ENCODE results near the gene DSN1.
A peak's percentile ranks its signal among the peaks of the same experiment; 100 is the strongest.

The DSN1 gene

GRCh38 chr20:36758276-36758675 is 15.3 kb downstream of the DSN1 start:
- Histone ChIP-seq H3K9ac (ENCODE audit: insufficient read length, low read depth) (no peak overlapping the region), H3K36me3 (ENCODE audit: insufficient read depth, insufficient read length, low read length) (peaks cover 68% of the 10 kb centered on the region), H3K27me3 (ENCODE audit: insufficient read depth, insufficient read length) (no peaks in the 10 kb centered on the region), H3K4me3 (ENCODE audit: insufficient read length, low read depth) (no peak overlapping the region), H3K4me1 (ENCODE audit: insufficient read depth, insufficient read length) (no peaks in the 10 kb centered on the region), H3K9me3 (ENCODE audit: insufficient read depth, low read length) (no peaks in the 10 kb centered on the region)
- no peak for TF ChIP-seq YY1 (IDR thresholded peaks at IDR 0.05; ENCODE audit: insufficient read depth, insufficient read length)
- DNase-seq (ENCODE audit: low read depth, low spot score) = no peak

- no peak for TF ChIP-seq ZNF274 (IDR thresholded peaks at IDR 0.05; ENCODE audit: low read depth, low read length)
- H3K9me3 ChIP-seq (ENCODE audit: insufficient read depth, low read length) = no peaks in the 10 kb centered on the region
- no peak overlapping the region for H3K4me3 ChIP-seq (ENCODE audit: insufficient read length, low read depth)
- no peaks in the 10 kb centered on the region for H3K4me1 ChIP-seq (ENCODE audit: insufficient read depth, insufficient read length)
- peaks cover 79% of the 10 kb centered on the region for H3K36me3 ChIP-seq (ENCODE audit: insufficient read depth, insufficient read length, low read length)
- H3K9ac ChIP-seq (ENCODE audit: insufficient read length, low read depth) = no peak overlapping the region
- no peak for DNase-seq (ENCODE audit: low read depth, low spot score)
- no peaks in the 10 kb centered on the region for H3K27me3 ChIP-seq (ENCODE audit: insufficient read depth, insufficient read length)
Measured at GRCh38 chr20:36756496-36756895, 17.1 kb downstream of the DSN1 start.

GRCh38 chr20:36754656-36755222 is 18.8 kb downstream of the DSN1 start:
- DNase-seq (ENCODE audit: low read depth, low spot score) = peak; percentile 64
- H3K36me3 ChIP-seq (ENCODE audit: insufficient read depth, insufficient read length, low read length) = peaks cover 73% of the 10 kb centered on the region

GRCh38 chr20:36752582-36752981 is 21.0 kb downstream of the DSN1 start:
- no peak overlapping the region for H3K9ac ChIP-seq (ENCODE audit: insufficient read length, low read depth)
- H3K4me3 ChIP-seq (ENCODE audit: insufficient read length, low read depth) = no peak overlapping the region
- no peaks in the 10 kb centered on the region for H3K4me1 ChIP-seq (ENCODE audit: insufficient read depth, insufficient read length)
- no peaks in the 10 kb centered on the region for H3K9me3 ChIP-seq (ENCODE audit: insufficient read depth, low read length)
- no peaks in the 10 kb centered on the region for H3K27me3 ChIP-seq (ENCODE audit: insufficient read depth, insufficient read length)
- TF ChIP-seq ZNF274 (IDR thresholded peaks at IDR 0.05; ENCODE audit: low read depth, low read length) = no peak
- TF ChIP-seq SUZ12 (IDR thresholded peaks at IDR 0.05; ENCODE audit: extremely low read depth, insufficient read depth, insufficient read length) = no peak
- TF ChIP-seq YY1 (IDR thresholded peaks at IDR 0.05; ENCODE audit: insufficient read depth, insufficient read length) = no peak
- DNase-seq (ENCODE audit: low read depth, low spot score) = no peak
- peaks cover 63% of the 10 kb centered on the region for H3K36me3 ChIP-seq (ENCODE audit: insufficient read depth, insufficient read length, low read length)

More at GRCh38 chr20:36754656-36755222, 18.8 kb downstream of the DSN1 start:
- no peak overlapping the region for H3K4me3 ChIP-seq (ENCODE audit: insufficient read length, low read depth)
- TF ChIP-seq YY1 (IDR thresholded peaks at IDR 0.05; ENCODE audit: insufficient read depth, insufficient read length) = no peak
- TF ChIP-seq SUZ12 (IDR thresholded peaks at IDR 0.05; ENCODE audit: extremely low read depth, insufficient read depth, insufficient read length) = no peak
- H3K9ac ChIP-seq (ENCODE audit: insufficient read length, low read depth) = no peak overlapping the region
- no peaks in the 10 kb centered on the region for H3K4me1 ChIP-seq (ENCODE audit: insufficient read depth, insufficient read length)
- no peaks in the 10 kb centered on the region for H3K9me3 ChIP-seq (ENCODE audit: insufficient read depth, low read length)
- H3K27me3 ChIP-seq (ENCODE audit: insufficient read depth, insufficient read length) = no peaks in the 10 kb centered on the region

- Histone ChIP-seq H3K9ac (ENCODE audit: insufficient read length, low read depth) (peak within 1 kb of the TSS; percentile 87), H3K36me3 (ENCODE audit: insufficient read depth, insufficient read length, low read length) (peaks cover 8% of the 10 kb centered on the region), H3K9me3 (ENCODE audit: insufficient read depth, low read length) (no peaks in the 10 kb centered on the region), H3K27me3 (ENCODE audit: insufficient read depth, insufficient read length) (no peaks in the 10 kb centered on the region), H3K4me3 (ENCODE audit: insufficient read length, low read depth) (peak within 1 kb of the TSS; percentile 74), H3K4me1 (ENCODE audit: insufficient read depth, insufficient read length) (peaks cover 3% of the 10 kb centered on the region)
- TF ChIP-seq YY1 (IDR thresholded peaks at IDR 0.05; ENCODE audit: insufficient read depth, insufficient read length) (peak; percentile 97), SUZ12 (IDR thresholded peaks at IDR 0.05; ENCODE audit: extremely low read depth, insufficient read depth, insufficient read length) (no peak)
- peak; percentile 92 for DNase-seq (ENCODE audit: low read depth, low spot score)
Measured at GRCh38 chr20:36745927-36746659, 27.5 kb downstream of the DSN1 start, which contains the start of gene NDRG3. Gene NDRG3 (minus strand): TSS chr20:36746090. CDS start chr20:36721735, 24,355 bp downstream.

GRCh38 chr20:36745234-36745926 is 28.2 kb downstream of the DSN1 start:
- peaks cover 1% of the 10 kb centered on the region for H3K36me3 ChIP-seq (ENCODE audit: insufficient read depth, insufficient read length, low read length)
- no peaks in the 10 kb centered on the region for H3K9me3 ChIP-seq (ENCODE audit: insufficient read depth, low read length)
- peaks cover 3% of the 10 kb centered on the region for H3K4me1 ChIP-seq (ENCODE audit: insufficient read depth, insufficient read length)
- no peak for DNase-seq (ENCODE audit: low read depth, low spot score)
- peak overlapping the region; percentile 87 for H3K9ac ChIP-seq (ENCODE audit: insufficient read length, low read depth)
- TF ChIP-seq SUZ12 (IDR thresholded peaks at IDR 0.05; ENCODE audit: extremely low read depth, insufficient read depth, insufficient read length) (no peak), YY1 (IDR thresholded peaks at IDR 0.05; ENCODE audit: insufficient read depth, insufficient read length) (no peak), ZNF274 (IDR thresholded peaks at IDR 0.05; ENCODE audit: low read depth, low read length) (no peak)
- H3K27me3 ChIP-seq (ENCODE audit: insufficient read depth, insufficient read length) = no peaks in the 10 kb centered on the region
- peak overlapping the region; percentile 74 for H3K4me3 ChIP-seq (ENCODE audit: insufficient read length, low read depth)

- no peak for DNase-seq (ENCODE audit: low read depth, low spot score)
- Histone ChIP-seq H3K4me1 (ENCODE audit: insufficient read depth, insufficient read length) (peaks cover 3% of the 10 kb centered on the region), H3K36me3 (ENCODE audit: insufficient read depth, insufficient read length, low read length) (no peaks in the 10 kb centered on the region), H3K9ac (ENCODE audit: insufficient read length, low read depth) (no peak overlapping the region), H3K27me3 (ENCODE audit: insufficient read depth, insufficient read length) (no peaks in the 10 kb centered on the region), H3K9me3 (ENCODE audit: insufficient read depth, low read length) (no peaks in the 10 kb centered on the region), H3K4me3 (ENCODE audit: insufficient read length, low read depth) (peak overlapping the region; percentile 74)
- TF ChIP-seq ZNF274 (IDR thresholded peaks at IDR 0.05; ENCODE audit: low read depth, low read length) (no peak), SUZ12 (IDR thresholded peaks at IDR 0.05; ENCODE audit: extremely low read depth, insufficient read depth, insufficient read length) (no peak), YY1 (IDR thresholded peaks at IDR 0.05; ENCODE audit: insufficient read depth, insufficient read length) (no peak)
Measured at GRCh38 chr20:36744764-36745191, 28.8 kb downstream of the DSN1 start.

Measured in NT2/D1 (cell line).